Measurements from ENCODE around the gene RAC2. TPM values are rescaled to one million over a fixed set of nuclear protein-coding genes. Genes with fewer than 3 reads are reported as not detected.

The RAC2 gene
- total and polyA plus RNA-seq, 11 donors: 1.3 to 60.5 (median 3.8) TPM

GRCh38 chr22:37210041-37210803, 33.8 kb downstream of the RAC2 start:
- intact Hi-C loops (cut with DNase I): no loop called here
- Histone ChIP-seq H3K4me1 (peaks cover 0 to 7% (median 0%) of the 10 kb centered on the region in 12 donors), H3K4me3 (no peak overlapping the region), H3K36me3 (no peaks in the 10 kb centered on the region), H3K27ac (no peak overlapping the region), H3K9me3 (no peaks in the 10 kb centered on the region), H3K27me3 (peaks cover 0 to 30% (median 4%) of the 10 kb centered on the region in 9 donors)
- WGBS, 4 donors: 62 to 69% (median 65%) methylated on average over 12 to 15 of the region's 15 CpGs
- TF ChIP-seq CTCF (IDR thresholded peaks at IDR 0.05) (no peak), POLR2A (IDR thresholded peaks at IDR 0.05) (no peak)
- ATAC-seq (no peak), DNase-seq (no peak)

- TF ChIP-seq CTCF (IDR thresholded peaks at IDR 0.05): no peak
- no peak for TF ChIP-seq POLR2A (IDR thresholded peaks at IDR 0.05)
- no peaks in the 10 kb centered on the region for H3K36me3 ChIP-seq
- H3K9me3 ChIP-seq: no peaks in the 10 kb centered on the region
- intact Hi-C loops (cut with DNase I): no loop called here
- no peak overlapping the region for H3K4me3 ChIP-seq
- H3K27me3 ChIP-seq: peaks cover 0 to 30% (median 4%) of the 10 kb centered on the region in 9 donors
- ATAC-seq (no peak), DNase-seq (no peak)
- peaks cover 0 to 7% (median 0%) of the 10 kb centered on the region in 12 donors for H3K4me1 ChIP-seq
- WGBS, 4 donors: 76 to 85% (median 82%) methylated on average over 7 to 9 of the region's 9 CpGs
- H3K27ac ChIP-seq: no peak overlapping the region
Measured at GRCh38 chr22:37209140-37209845, 34.8 kb downstream of the RAC2 start.

- H3K4me1 ChIP-seq: peaks cover 0 to 7% (median 0%) of the 10 kb centered on the region in 12 donors
- ATAC-seq (no peak), DNase-seq (no peak)
- H3K9me3 ChIP-seq: no peaks in the 10 kb centered on the region
- no peaks in the 10 kb centered on the region for H3K36me3 ChIP-seq
- H3K27me3 ChIP-seq: peaks cover 0 to 26% (median 4%) of the 10 kb centered on the region in 9 donors
- no peak overlapping the region for H3K27ac ChIP-seq
- intact Hi-C loops (cut with DNase I): no loop called here
- H3K4me3 ChIP-seq: no peak overlapping the region
- TF ChIP-seq POLR2A (IDR thresholded peaks at IDR 0.05) (no peak), CTCF (IDR thresholded peaks at IDR 0.05) (no peak)
- 69 to 81% (median 76%) methylated on average over 7 of the region's 7 CpGs for WGBS, 4 donors
Measured at GRCh38 chr22:37208401-37209139, 35.5 kb downstream of the RAC2 start.

- H3K9me3 ChIP-seq: no peaks in the 10 kb centered on the region
- intact Hi-C loops (cut with DNase I): no loop called here
- peaks cover 0 to 7% (median 0%) of the 10 kb centered on the region in 12 donors for H3K4me1 ChIP-seq
- DNase-seq: no peak
- 80 to 88% (median 81%) methylated on average over 7 of the region's 7 CpGs for WGBS, 4 donors
- H3K27me3 ChIP-seq: peaks cover 0 to 23% (median 4%) of the 10 kb centered on the region in 9 donors
- no peak for TF ChIP-seq CTCF (IDR thresholded peaks at IDR 0.05)
- TF ChIP-seq POLR2A (IDR thresholded peaks at IDR 0.05): no peak
- H3K4me3 ChIP-seq: no peak overlapping the region
- ATAC-seq: no peak
- no peaks in the 10 kb centered on the region for H3K36me3 ChIP-seq
- H3K27ac ChIP-seq: no peak overlapping the region
Measured at GRCh38 chr22:37207981-37208380, 36.1 kb downstream of the RAC2 start.
